LNCAP (cell line): ENCODE results near the gene KRT16.
"Not testable (repeated sequence)": the region's sequence is repeated elsewhere in the genome, so short reads cannot be mapped to it uniquely, and the experiment has no call there.

Experiments
- TF ChIP-seq, protein P1 (sequence below): fragments of 450-650 bp; IDR thresholded peaks from 2 replicates; pipeline ENCODE4 v1.5.1; 2017; ENCODE audit warnings: mild to moderate bottlenecking

KRT16 gene

DNA sequence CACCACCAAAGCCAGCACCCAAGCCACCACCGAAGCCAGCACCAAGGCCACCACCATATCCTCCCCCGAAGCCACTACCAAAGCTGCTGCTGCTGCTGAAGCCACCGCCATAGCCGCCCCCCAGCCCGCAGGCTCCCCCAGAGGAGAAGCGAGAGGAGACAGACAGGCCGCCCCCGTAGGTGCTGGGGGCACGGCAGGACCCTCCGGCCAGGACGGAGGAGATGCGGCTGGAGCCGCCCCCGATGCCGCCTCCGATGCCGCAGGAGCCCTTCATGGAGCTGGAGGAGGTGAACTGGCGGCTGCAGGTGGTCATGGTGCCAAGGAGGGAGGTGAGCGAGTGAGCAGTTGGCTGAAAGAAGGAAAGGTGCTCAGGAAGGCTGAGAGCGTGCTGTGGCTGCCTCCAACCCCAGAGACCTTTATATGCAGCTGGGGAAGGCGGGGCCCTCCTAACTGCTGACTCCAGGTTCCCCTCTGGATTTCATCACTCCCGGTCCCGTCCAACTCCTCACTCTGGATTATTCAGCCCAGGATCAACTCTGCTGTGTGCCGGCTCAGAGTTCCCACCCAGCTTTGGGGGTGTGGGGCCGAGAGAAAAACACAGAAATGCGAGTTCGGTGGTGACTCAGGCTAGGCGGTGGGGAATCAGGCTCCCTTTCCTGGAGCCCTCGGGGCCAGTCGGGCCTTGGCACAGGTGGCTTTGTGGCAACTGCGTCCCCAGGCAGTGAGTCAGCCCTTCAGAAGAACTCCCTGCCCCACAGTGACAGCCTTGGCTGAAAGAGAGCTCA lies at the start of gene KRT16:
KRT16 (minus strand) TSS at position 392 of the 785 bp plus-strand sequence; CDS start at position 313, 79 bp downstream.
- TF ChIP-seq, protein P1, sequence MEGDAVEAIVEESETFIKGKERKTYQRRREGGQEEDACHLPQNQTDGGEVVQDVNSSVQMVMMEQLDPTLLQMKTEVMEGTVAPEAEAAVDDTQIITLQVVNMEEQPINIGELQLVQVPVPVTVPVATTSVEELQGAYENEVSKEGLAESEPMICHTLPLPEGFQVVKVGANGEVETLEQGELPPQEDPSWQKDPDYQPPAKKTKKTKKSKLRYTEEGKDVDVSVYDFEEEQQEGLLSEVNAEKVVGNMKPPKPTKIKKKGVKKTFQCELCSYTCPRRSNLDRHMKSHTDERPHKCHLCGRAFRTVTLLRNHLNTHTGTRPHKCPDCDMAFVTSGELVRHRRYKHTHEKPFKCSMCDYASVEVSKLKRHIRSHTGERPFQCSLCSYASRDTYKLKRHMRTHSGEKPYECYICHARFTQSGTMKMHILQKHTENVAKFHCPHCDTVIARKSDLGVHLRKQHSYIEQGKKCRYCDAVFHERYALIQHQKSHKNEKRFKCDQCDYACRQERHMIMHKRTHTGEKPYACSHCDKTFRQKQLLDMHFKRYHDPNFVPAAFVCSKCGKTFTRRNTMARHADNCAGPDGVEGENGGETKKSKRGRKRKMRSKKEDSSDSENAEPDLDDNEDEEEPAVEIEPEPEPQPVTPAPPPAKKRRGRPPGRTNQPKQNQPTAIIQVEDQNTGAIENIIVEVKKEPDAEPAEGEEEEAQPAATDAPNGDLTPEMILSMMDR: not testable (repeated sequence)

DNA sequence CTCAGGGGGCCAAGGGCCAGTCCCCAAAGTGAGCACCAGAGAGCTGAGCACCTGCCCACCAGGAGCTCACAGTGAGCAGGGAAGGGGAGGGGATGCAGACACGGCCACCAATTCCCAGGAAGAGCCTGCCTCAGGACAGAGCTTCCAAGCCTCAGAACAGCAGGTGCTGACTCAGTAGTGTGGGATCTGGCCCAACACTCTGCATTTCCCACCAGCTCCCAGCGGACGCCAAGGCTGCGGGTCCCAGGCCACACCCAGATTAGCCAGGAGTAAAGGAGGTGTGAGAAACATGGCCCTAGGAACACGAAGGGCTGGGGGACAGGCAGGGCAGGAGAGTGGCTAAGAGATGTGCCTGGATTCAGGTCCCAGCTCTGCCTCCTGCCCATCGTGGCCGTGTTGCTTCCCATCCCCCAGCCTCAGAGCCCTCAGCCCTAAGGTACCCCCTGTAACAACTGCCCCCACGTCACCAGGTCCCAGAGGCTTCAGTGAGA lies 47.7 kb upstream of the KRT16 start:
- TF ChIP-seq, protein P1: no peak

DNA sequence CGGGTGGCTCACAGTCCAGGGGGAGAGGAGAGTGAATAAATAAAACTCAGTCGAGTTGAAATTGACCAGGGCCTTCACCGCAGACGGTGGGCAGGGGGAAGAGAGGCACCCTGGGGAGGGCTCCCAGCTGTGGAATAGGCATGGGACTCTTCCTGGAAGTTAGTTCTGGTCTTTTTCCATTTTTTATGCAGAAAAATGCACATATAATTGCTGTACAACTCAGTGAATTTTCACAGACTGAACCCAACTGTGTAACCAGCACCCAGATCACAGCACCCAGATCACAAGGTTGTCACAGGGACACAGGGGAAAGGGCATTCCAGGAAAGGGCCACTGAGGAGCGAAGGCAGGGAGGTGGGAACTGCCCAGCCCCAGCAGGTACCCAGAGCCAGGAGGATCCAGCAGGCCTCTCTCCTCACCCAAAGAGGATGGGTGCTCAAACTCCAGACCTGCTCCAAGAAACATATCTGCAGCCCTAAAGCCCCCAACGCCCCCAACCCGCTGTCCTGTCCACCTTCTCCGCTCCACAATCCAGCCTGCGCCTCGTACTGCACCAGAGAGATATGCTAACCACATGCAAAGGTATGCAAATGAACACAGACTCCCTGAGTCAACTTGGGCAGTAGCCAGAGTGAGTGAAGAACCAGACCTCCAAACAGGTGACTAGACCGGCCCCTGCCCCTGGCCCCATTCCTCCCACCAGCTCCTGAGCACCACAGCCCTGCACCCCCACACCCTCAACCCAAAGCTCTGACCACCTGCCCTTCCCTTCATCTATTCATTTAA lies 47.1 kb upstream of the KRT16 start:
- TF ChIP-seq, protein P1: no peak

DNA sequence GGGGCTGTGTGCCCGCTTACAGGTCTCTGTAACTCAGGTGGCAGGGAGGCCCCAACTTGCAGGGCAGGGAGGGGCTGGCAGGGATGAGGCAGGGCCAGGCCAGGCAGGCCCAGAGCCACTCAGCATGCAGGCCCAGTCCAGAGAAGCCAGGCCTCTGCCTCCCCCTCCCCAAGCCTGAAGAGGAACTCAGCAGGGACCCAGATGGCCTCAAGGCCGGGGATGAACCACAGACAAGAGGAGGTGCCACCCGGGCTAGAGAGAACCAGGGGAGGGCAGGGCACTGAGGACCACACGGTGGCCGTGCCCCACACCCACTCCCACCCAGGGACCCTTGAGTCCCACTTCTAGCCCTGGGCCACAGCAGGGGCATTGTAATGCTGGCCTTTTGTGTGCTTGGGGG lies 46.3 kb upstream of the KRT16 start:
- TF ChIP-seq, protein P1: no peak

DNA sequence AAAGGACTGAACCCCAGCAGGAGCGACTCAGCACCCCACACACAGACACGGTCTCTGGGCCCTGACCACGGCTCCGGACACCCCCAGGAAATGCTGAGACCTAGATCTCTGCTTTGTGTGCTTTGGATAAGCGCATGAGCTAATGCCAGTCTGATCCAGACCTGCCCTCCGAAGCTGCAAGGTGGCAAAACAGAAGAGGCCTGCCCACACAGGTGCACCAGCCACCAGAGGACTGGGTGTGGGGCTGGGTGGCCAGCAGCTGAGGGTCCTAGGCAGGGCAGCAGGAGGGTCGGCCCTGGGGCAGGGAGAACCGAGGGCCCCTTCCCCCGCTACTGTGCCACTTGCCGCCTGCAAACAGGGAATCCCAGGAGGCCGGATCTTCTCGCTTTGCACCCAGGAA lies 45.4 kb upstream of the KRT16 start:
- TF ChIP-seq, protein P1: no peak

DNA sequence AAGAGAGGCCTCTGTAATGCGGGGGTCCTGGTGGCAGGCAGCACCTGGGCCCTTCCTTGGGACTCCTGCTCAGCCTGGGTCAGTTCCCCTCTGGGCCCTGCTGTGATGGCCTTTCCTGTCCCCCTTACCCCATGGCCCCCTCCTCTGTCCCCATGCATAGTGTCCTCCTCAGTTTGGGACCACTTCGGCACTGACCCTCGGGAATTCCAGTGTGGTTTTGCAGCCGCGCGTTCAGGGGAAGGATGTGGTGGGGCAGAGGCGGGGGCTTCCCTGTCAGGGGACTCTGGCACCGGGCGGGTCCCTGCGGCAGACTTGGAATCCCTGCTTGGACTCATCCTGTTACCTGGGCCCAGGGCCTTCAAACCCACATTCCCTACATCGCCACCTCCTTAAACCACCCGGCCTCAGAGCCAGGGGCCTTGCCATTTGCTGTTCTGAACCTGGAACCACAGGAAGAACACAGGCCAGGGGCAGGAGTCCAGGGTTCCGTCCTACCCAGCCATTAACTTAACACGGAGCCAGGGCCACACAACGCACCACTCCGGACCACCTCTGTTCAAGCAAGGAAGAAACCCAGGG lies 44.7 kb upstream of the KRT16 start:
- TF ChIP-seq, protein P1: no peak

DNA sequence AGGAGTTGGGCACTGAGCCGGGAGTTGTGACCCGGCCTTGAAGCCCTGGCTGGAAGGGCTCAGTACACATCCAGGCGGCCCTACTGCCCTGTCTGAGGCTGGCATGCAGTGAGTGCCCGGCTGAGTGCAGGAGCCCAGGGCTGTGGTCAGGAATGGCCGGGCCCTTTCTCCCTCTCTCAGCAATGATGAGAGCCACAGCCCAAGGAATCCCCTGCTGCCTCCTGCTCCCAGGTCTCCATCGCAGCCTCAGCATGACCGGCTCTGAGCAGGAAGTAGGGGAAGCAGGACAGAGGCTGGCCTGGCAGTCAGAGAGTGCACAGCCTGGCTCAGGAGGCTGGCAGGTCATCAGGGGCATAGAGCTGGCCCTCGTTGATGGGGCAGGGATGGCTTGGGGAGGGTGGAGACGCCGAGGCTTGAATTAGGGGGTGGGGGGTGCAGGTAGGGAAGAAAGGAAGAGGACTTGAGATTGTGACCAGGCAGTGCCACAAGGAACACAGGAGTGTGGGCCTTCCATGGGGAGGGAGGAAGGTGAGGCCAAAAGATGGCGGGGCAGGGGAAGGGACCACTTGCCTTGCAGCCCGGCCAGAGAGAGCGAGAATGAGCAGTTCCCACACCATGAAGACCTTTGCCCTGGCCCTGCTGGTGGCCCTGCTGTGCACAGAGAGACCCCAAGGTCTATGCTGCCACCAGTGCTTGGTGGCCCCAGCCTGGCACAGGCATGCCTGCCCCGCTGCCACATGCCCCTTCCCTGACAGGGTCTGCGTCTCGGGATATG lies 43.9 kb upstream of the KRT16 start:
- TF ChIP-seq, protein P1: no peak
